Measurements from ENCODE around the gene ABCD3. TPM values are rescaled to one million over a fixed set of nuclear protein-coding genes. Genes with fewer than 3 reads are reported as not detected.
A peak's percentile ranks its signal among the peaks of the same experiment; 100 is the strongest.

Gene ABCD3
- total RNA-seq, 1 donor from 2014 or later, result 38.4 TPM

DNA sequence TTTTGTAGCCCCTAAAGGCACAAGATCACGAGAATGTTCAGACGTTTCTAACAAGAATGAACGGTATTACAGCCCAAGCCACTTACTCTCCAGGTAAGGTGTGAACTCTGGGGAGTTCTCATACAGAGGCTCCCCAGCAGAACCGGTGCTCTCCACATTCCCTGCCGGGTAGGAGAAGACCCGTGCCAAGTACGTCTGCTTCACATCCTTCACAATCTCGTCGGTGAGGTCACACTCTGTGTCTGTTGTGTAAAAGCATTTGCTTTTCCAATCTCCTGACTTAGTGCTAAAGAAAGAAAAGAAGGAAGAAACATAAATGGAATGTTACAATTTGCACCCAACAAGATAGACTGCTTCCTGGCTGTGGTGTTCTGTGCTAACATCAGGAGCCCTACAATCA is 117.7 kb downstream of the ABCD3 start:
- no peak overlapping the region for H2AFZ ChIP-seq (ENCODE audit: low read depth, low read length)
- H3K4me3 ChIP-seq (ENCODE audit: insufficient read depth, low read depth, low read length), result no peak overlapping the region
- H3K4me2 ChIP-seq (ENCODE audit: low read length), result peak overlapping the region; percentile 34
- Mint-ChIP-seq H3K27me3 (ENCODE audit: low read depth, unreplicated experiment) (no peaks in the 10 kb centered on the region), H3K36me3 (ENCODE audit: low read depth, unreplicated experiment) (peaks cover 24% of the 10 kb centered on the region), H3K4me3 (ENCODE audit: unreplicated experiment) (no peak overlapping the region), H3K27ac (ENCODE audit: unreplicated experiment) (no peak overlapping the region), H3K9me3 (ENCODE audit: unreplicated experiment) (no peaks in the 10 kb centered on the region), H3K4me1 (ENCODE audit: low read depth, unreplicated experiment) (peaks cover 31% of the 10 kb centered on the region)
- peak; percentile 44 for DNase-seq (ENCODE audit: low read depth)
- TF ChIP-seq EZH2 (IDR thresholded peaks at IDR 0.05; ENCODE audit: insufficient read depth, low read length), result no peak
- TF ChIP-seq, protein P1, sequence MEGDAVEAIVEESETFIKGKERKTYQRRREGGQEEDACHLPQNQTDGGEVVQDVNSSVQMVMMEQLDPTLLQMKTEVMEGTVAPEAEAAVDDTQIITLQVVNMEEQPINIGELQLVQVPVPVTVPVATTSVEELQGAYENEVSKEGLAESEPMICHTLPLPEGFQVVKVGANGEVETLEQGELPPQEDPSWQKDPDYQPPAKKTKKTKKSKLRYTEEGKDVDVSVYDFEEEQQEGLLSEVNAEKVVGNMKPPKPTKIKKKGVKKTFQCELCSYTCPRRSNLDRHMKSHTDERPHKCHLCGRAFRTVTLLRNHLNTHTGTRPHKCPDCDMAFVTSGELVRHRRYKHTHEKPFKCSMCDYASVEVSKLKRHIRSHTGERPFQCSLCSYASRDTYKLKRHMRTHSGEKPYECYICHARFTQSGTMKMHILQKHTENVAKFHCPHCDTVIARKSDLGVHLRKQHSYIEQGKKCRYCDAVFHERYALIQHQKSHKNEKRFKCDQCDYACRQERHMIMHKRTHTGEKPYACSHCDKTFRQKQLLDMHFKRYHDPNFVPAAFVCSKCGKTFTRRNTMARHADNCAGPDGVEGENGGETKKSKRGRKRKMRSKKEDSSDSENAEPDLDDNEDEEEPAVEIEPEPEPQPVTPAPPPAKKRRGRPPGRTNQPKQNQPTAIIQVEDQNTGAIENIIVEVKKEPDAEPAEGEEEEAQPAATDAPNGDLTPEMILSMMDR (IDR thresholded peaks at IDR 0.05; ENCODE audit: insufficient read depth, low read depth, low read length), result no peak
- peaks cover 61% of the 10 kb centered on the region for H3K79me2 ChIP-seq (ENCODE audit: insufficient read depth, low read length)
- peaks cover 60% of the 10 kb centered on the region for H3K36me3 ChIP-seq (ENCODE audit: insufficient read depth, low read length)
- H3K27ac ChIP-seq (ENCODE audit: low read depth, low read length), result no peak overlapping the region
- no peaks in the 10 kb centered on the region for H3K27me3 ChIP-seq (ENCODE audit: insufficient read depth, low read length)
- H3K4me1 ChIP-seq (ENCODE audit: insufficient read depth, low read length), result peaks cover 33% of the 10 kb centered on the region
- no peak for FAIRE-seq
- no peaks in the 10 kb centered on the region for H3K9me3 ChIP-seq (ENCODE audit: insufficient read depth, low read depth, low read length)
- H3K9ac ChIP-seq (ENCODE audit: low read length), result peak overlapping the region; percentile 12
- H4K20me1 ChIP-seq (ENCODE audit: insufficient read depth, low read length), result peaks cover 77% of the 10 kb centered on the region

DNA sequence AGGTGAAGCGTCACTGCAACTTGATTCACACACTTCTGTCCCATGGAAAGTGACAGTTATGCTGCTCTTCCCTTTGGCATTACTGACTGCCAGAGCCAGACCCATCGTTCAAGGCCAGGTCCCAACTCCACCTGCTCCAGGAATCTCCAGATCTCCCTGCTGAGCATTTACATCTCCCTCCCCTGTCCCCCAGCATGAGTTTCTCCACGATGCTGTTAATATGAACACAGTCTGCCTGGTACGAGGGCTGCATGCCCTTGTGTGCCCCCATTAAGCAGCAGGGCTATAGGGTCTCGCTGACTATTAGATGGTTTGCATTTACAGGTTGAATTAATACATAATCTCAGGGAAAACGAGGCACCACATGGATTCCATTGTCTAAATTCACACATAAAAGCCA is 119.1 kb downstream of the ABCD3 start:
- peaks cover 31% of the 10 kb centered on the region for H3K4me1 Mint-ChIP-seq (ENCODE audit: low read depth, unreplicated experiment)
- Histone ChIP-seq H3K27ac (ENCODE audit: low read depth, low read length) (no peak overlapping the region), H3K4me3 (ENCODE audit: insufficient read depth, low read depth, low read length) (peak overlapping the region; percentile 14), H3K9me3 (ENCODE audit: insufficient read depth, low read depth, low read length) (no peaks in the 10 kb centered on the region), H4K20me1 (ENCODE audit: insufficient read depth, low read length) (peaks cover 67% of the 10 kb centered on the region), H3K4me2 (ENCODE audit: low read length) (peak overlapping the region; percentile 91), H3K36me3 (ENCODE audit: insufficient read depth, low read length) (peaks cover 50% of the 10 kb centered on the region), H3K9ac (ENCODE audit: low read length) (peak overlapping the region; percentile 89), H3K4me1 (ENCODE audit: insufficient read depth, low read length) (peaks cover 36% of the 10 kb centered on the region), H3K79me2 (ENCODE audit: insufficient read depth, low read length) (peaks cover 67% of the 10 kb centered on the region), H3K27me3 (ENCODE audit: insufficient read depth, low read length) (no peaks in the 10 kb centered on the region), H2AFZ (ENCODE audit: low read depth, low read length) (no peak overlapping the region)
- H3K27ac Mint-ChIP-seq (ENCODE audit: unreplicated experiment), result no peak overlapping the region
- DNase-seq (ENCODE audit: low read depth), result no peak
- no peak for TF ChIP-seq EZH2 (IDR thresholded peaks at IDR 0.05; ENCODE audit: insufficient read depth, low read length)
- TF ChIP-seq, protein P1 (IDR thresholded peaks at IDR 0.05; ENCODE audit: insufficient read depth, low read depth, low read length), result no peak
- peak overlapping the region; percentile 96 for H3K4me3 Mint-ChIP-seq (ENCODE audit: unreplicated experiment)
- no peaks in the 10 kb centered on the region for H3K9me3 Mint-ChIP-seq (ENCODE audit: unreplicated experiment)
- peaks cover 20% of the 10 kb centered on the region for H3K36me3 Mint-ChIP-seq (ENCODE audit: low read depth, unreplicated experiment)
- H3K27me3 Mint-ChIP-seq (ENCODE audit: low read depth, unreplicated experiment), result no peaks in the 10 kb centered on the region
- no peak for FAIRE-seq

DNA sequence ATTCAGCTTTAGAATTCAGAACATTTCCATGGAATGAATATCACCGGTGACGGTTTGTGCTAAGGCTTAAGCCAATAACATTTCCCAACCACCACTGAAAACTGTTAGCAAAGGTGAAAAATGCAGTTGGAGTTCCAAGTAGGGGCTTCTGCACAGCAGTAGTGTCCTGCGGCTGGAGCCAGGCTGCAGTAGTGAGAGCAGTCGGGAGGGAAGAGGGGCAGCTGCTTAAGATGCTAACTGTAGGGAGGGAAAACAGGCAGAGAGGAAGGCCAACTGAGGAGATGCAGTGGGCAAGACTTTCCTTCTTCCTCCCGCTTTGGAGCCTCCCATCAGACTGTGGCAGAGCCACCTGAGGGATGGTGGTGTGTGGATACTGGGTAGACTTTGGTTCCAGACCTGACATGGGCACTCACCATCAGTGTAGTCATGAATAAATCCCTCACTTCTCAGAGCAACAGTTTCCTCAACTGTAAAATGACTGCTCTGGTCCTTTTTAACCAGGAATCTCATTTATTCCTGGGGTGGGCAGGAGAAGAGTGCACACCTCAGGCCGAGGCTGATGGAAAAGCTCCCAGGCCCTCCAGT is 120.1 kb downstream of the ABCD3 start:
- H3K9me3 ChIP-seq (ENCODE audit: insufficient read depth, low read depth, low read length), result no peaks in the 10 kb centered on the region
- DNase-seq (ENCODE audit: low read depth) (peak; percentile 27), FAIRE-seq (no peak)
- H3K79me2 ChIP-seq (ENCODE audit: insufficient read depth, low read length), result peaks cover 67% of the 10 kb centered on the region
- H3K4me3 Mint-ChIP-seq (ENCODE audit: unreplicated experiment), result peak overlapping the region; percentile 96
- H3K4me1 Mint-ChIP-seq (ENCODE audit: low read depth, unreplicated experiment), result peaks cover 39% of the 10 kb centered on the region
- H2AFZ ChIP-seq (ENCODE audit: low read depth, low read length), result no peak overlapping the region
- H3K27ac Mint-ChIP-seq (ENCODE audit: unreplicated experiment), result no peak overlapping the region
- H3K9ac ChIP-seq (ENCODE audit: low read length), result peak overlapping the region; percentile 89
- H3K36me3 ChIP-seq (ENCODE audit: insufficient read depth, low read length), result peaks cover 39% of the 10 kb centered on the region
- TF ChIP-seq, protein P1 (IDR thresholded peaks at IDR 0.05; ENCODE audit: insufficient read depth, low read depth, low read length), result no peak
- no peak for TF ChIP-seq EZH2 (IDR thresholded peaks at IDR 0.05; ENCODE audit: insufficient read depth, low read length)
- H3K4me2 ChIP-seq (ENCODE audit: low read length), result peak overlapping the region; percentile 91
- H4K20me1 ChIP-seq (ENCODE audit: insufficient read depth, low read length), result peaks cover 62% of the 10 kb centered on the region
- no peak overlapping the region for H3K27ac ChIP-seq (ENCODE audit: low read depth, low read length)
- H3K27me3 Mint-ChIP-seq (ENCODE audit: low read depth, unreplicated experiment), result no peaks in the 10 kb centered on the region
- H3K36me3 Mint-ChIP-seq (ENCODE audit: low read depth, unreplicated experiment), result peaks cover 18% of the 10 kb centered on the region
- H3K4me1 ChIP-seq (ENCODE audit: insufficient read depth, low read length), result peaks cover 46% of the 10 kb centered on the region
- H3K4me3 ChIP-seq (ENCODE audit: insufficient read depth, low read depth, low read length), result peak overlapping the region; percentile 93
- H3K27me3 ChIP-seq (ENCODE audit: insufficient read depth, low read length), result no peaks in the 10 kb centered on the region
- H3K9me3 Mint-ChIP-seq (ENCODE audit: unreplicated experiment), result no peaks in the 10 kb centered on the region

All from astrocyte (in vitro differentiated cells and primary cell).